Epithelial cell of proximal tubule (primary cell): Measurements from ENCODE around the gene RSPH9. TPM values are rescaled to one million over a fixed set of nuclear protein-coding genes. Genes with fewer than 3 reads are reported as not detected.
"Not testable (repeated sequence)": the region's sequence is repeated elsewhere in the genome, so short reads cannot be mapped to it uniquely, and the experiment has no call there.

Experiments
- DNase-seq: peaks from one replicate; pipeline ENCODE4 v3.0.0-alpha.2; 2011; ENCODE audit warnings: low read depth
- H3K4me3 ChIP-seq: 2 replicates; pipeline ENCODE4 v1.5.1; 2011; ENCODE audit warnings: low read depth, mild to moderate bottlenecking, low read length
- CTCF ChIP-seq: conservative IDR thresholded peaks from 2 replicates; pipeline ENCODE4 v1.5.1; 2012; ENCODE audit warnings: low read depth, mild to moderate bottlenecking, low read length
- total RNA-seq: library from RNA; depleted of rRNA; stranded (reverse); fragments of >200 nt; gene quantifications from 2 replicates; pipeline ENCODE4 v1.2.3, GENCODE V29; 2015

Gene RSPH9
- total RNA-seq, 1 donor from 2014 or later, result not detected

GRCh38 chr6:43628393-43629103 is 16.3 kb upstream of the RSPH9 start:
- peak; percentile 19 for DNase-seq
- H3K4me3 ChIP-seq, result peak overlapping the region; percentile 100
- no peak for TF ChIP-seq CTCF

GRCh38 chr6:43629104-43629504 is 15.7 kb upstream of the RSPH9 start, which contains the start of gene GTPBP2:
TSS of gene GTPBP2 (minus strand) at chr6:43629264. CDS start at chr6:43629162, 102 bp downstream.
- peak; percentile 82 for DNase-seq
- no peak for TF ChIP-seq CTCF

GRCh38 chr6:43629505-43630300 is 15.1 kb upstream of the RSPH9 start:
- no peak for TF ChIP-seq CTCF
- peak overlapping the region; percentile 100 for H3K4me3 ChIP-seq
- DNase-seq, result peak; percentile 91

More at GRCh38 chr6:43629104-43629504, 15.7 kb upstream of the RSPH9 start, which contains the start of gene GTPBP2:
- H3K4me3 ChIP-seq, result peak within 1 kb of the TSS; percentile 100

GRCh38 chr6:43630980-43631619 is 13.7 kb upstream of the RSPH9 start:
- no peak for DNase-seq
- no peak for TF ChIP-seq CTCF

GRCh38 chr6:43633002-43633401 is 11.8 kb upstream of the RSPH9 start:
- not testable (repeated sequence) for DNase-seq, H3K4me3 ChIP-seq

More at GRCh38 chr6:43630980-43631619, 13.7 kb upstream of the RSPH9 start:
- no peak overlapping the region for H3K4me3 ChIP-seq

- DNase-seq, result no peak
- no peak for TF ChIP-seq CTCF
- no peak overlapping the region for H3K4me3 ChIP-seq
Observed at GRCh38 chr6:43634702-43635303, 10.0 kb upstream of the RSPH9 start.
